Immature natural killer cell (primary cell): ENCODE measurements around the gene ZCCHC24. TPM values are rescaled to one million over a fixed set of nuclear protein-coding genes. Genes with fewer than 3 reads are reported as not detected.

ENCODE experiments used
- DNase-seq, 3 donors: peaks; one replicate each; pipeline ENCODE4 v3.0.0; 2022; ENCODE audit warnings: mixed read lengths in 1 of 3
- H3K27ac Mint-ChIP-seq, 6 donors: one replicate each; pipeline ENCODE4 v1.8.0; 2020; ENCODE audit warnings: mixed read lengths in 6 of 6, mild to moderate bottlenecking in 5 of 6, inconsistent platforms in 4 of 6, moderate library complexity in 3 of 6
- H3K27me3 Mint-ChIP-seq, 3 donors: one replicate each; pipeline ENCODE4 v1.8.0; 2020 to 2021; ENCODE audit warnings: low read depth in 3 of 3, mild to moderate bottlenecking in 3 of 3, mixed read lengths in 3 of 3, moderate library complexity in 3 of 3, inconsistent platforms in 1 of 3
- H3K36me3 Mint-ChIP-seq, 3 donors: one replicate each; pipeline ENCODE4 v1.8.0; 2020; ENCODE audit warnings: mixed read lengths in 3 of 3, inconsistent platforms in 2 of 3, mild to moderate bottlenecking in 2 of 3
- H3K4me1 Mint-ChIP-seq, 2 donors: one replicate each; pipeline ENCODE4 v1.8.0; 2020; ENCODE audit warnings: inconsistent platforms in 2 of 2, mild to moderate bottlenecking in 2 of 2, mixed read lengths in 2 of 2, moderate library complexity in 1 of 2
- H3K4me3 Mint-ChIP-seq, 5 donors: one replicate each; pipeline ENCODE4 v1.8.0; 2020; ENCODE audit warnings: mild to moderate bottlenecking in 5 of 5, mixed read lengths in 5 of 5, inconsistent platforms in 3 of 5, moderate library complexity in 3 of 5
- H3K9me3 Mint-ChIP-seq, 6 donors: one replicate each; pipeline ENCODE4 v1.8.0; 2020; ENCODE audit warnings: mild to moderate bottlenecking in 6 of 6, mixed read lengths in 6 of 6, inconsistent platforms in 4 of 6, moderate library complexity in 3 of 6
- polyA plus RNA-seq, 3 donors: library from polyadenylated mRNA; unstranded; fragments of 300-500 nt; fragmentation: Illumina TruSeq; gene quantifications; one replicate each; pipeline ENCODE4 v1.2.3, GENCODE V29; 2021

Gene ZCCHC24
- polyA plus RNA-seq, 3 donors from 2014 or later = 1.6 to 2.2 (median 1.7) TPM

GRCh38 chr10:79463578-79464496 is 18.4 kb upstream of the ZCCHC24 start:
- no peak for DNase-seq
- Mint-ChIP-seq H3K9me3 (no peaks in the 10 kb centered on the region), H3K27me3 (peaks cover 0 to 4% (median 2%) of the 10 kb centered on the region in 3 donors), H3K36me3 (no peaks in the 10 kb centered on the region), H3K27ac (no peak overlapping the region), H3K4me1 (no peaks in the 10 kb centered on the region), H3K4me3 (no peak overlapping the region)

GRCh38 chr10:79460687-79461086 is 15.3 kb upstream of the ZCCHC24 start:
- H3K27me3 Mint-ChIP-seq = peaks cover 0 to 4% (median 2%) of the 10 kb centered on the region in 3 donors
- no peaks in the 10 kb centered on the region for H3K4me1 Mint-ChIP-seq
- H3K27ac Mint-ChIP-seq = no peak overlapping the region
- H3K9me3 Mint-ChIP-seq = no peaks in the 10 kb centered on the region
- H3K4me3 Mint-ChIP-seq = no peak overlapping the region
- no peak for DNase-seq
- no peaks in the 10 kb centered on the region for H3K36me3 Mint-ChIP-seq

GRCh38 chr10:79459243-79459642 is 13.8 kb upstream of the ZCCHC24 start:
- H3K27ac Mint-ChIP-seq = no peak overlapping the region
- no peak for DNase-seq
- no peak overlapping the region for H3K4me3 Mint-ChIP-seq
- H3K4me1 Mint-ChIP-seq = no peaks in the 10 kb centered on the region
- H3K9me3 Mint-ChIP-seq = no peaks in the 10 kb centered on the region
- no peaks in the 10 kb centered on the region for H3K36me3 Mint-ChIP-seq
- H3K27me3 Mint-ChIP-seq = peaks cover 0 to 6% (median 2%) of the 10 kb centered on the region in 3 donors

- no peak overlapping the region for H3K27ac Mint-ChIP-seq
- DNase-seq = no peak
- H3K4me3 Mint-ChIP-seq = no peak overlapping the region
- H3K9me3 Mint-ChIP-seq = no peaks in the 10 kb centered on the region
- no peaks in the 10 kb centered on the region for H3K36me3 Mint-ChIP-seq
- H3K4me1 Mint-ChIP-seq = no peaks in the 10 kb centered on the region
- H3K27me3 Mint-ChIP-seq = peaks cover 0 to 6% (median 5%) of the 10 kb centered on the region in 3 donors
These were observed 13.1 kb upstream of the ZCCHC24 start for GRCh38 chr10:79458483-79458882.

GRCh38 chr10:79457256-79457785 is 11.9 kb upstream of the ZCCHC24 start:
- Mint-ChIP-seq H3K36me3 (no peaks in the 10 kb centered on the region), H3K4me1 (no peaks in the 10 kb centered on the region), H3K4me3 (no peak overlapping the region), H3K9me3 (no peaks in the 10 kb centered on the region), H3K27me3 (peaks cover 0 to 6% (median 5%) of the 10 kb centered on the region in 3 donors), H3K27ac (no peak overlapping the region)
- DNase-seq = no peak

- Mint-ChIP-seq H3K36me3 (no peaks in the 10 kb centered on the region), H3K27ac (no peak overlapping the region), H3K4me1 (no peaks in the 10 kb centered on the region), H3K4me3 (no peak overlapping the region), H3K9me3 (no peaks in the 10 kb centered on the region), H3K27me3 (peaks cover 0 to 7% (median 7%) of the 10 kb centered on the region in 3 donors)
- DNase-seq = no peak
These were observed 8.8 kb upstream of the ZCCHC24 start for GRCh38 chr10:79454259-79454658.

GRCh38 chr10:79453392-79453791 is 8.0 kb upstream of the ZCCHC24 start:
- no peaks in the 10 kb centered on the region for H3K36me3 Mint-ChIP-seq

GRCh38 chr10:79452174-79452611 is 6.8 kb upstream of the ZCCHC24 start:
- Mint-ChIP-seq H3K4me3 (no peak overlapping the region), H3K9me3 (no peaks in the 10 kb centered on the region), H3K27ac (no peak overlapping the region)

More at GRCh38 chr10:79453392-79453791, 8.0 kb upstream of the ZCCHC24 start:
- no peak for DNase-seq
- Mint-ChIP-seq H3K4me3 (no peak overlapping the region), H3K4me1 (no peaks in the 10 kb centered on the region), H3K9me3 (no peaks in the 10 kb centered on the region), H3K27me3 (peaks cover 0 to 7% (median 6%) of the 10 kb centered on the region in 3 donors), H3K27ac (no peak overlapping the region)

GRCh38 chr10:79451046-79451699 is 5.7 kb upstream of the ZCCHC24 start:
- Mint-ChIP-seq H3K27me3 (peaks cover 0 to 7% (median 7%) of the 10 kb centered on the region in 3 donors), H3K36me3 (no peaks in the 10 kb centered on the region), H3K9me3 (no peaks in the 10 kb centered on the region), H3K27ac (no peak overlapping the region), H3K4me3 (no peak overlapping the region), H3K4me1 (peaks cover 2 to 6% of the 10 kb centered on the region in 2 donors)
- DNase-seq = no peak

More at GRCh38 chr10:79452174-79452611, 6.8 kb upstream of the ZCCHC24 start:
- Mint-ChIP-seq H3K4me1 (no peaks in the 10 kb centered on the region), H3K36me3 (no peaks in the 10 kb centered on the region), H3K27me3 (peaks cover 0 to 7% (median 6%) of the 10 kb centered on the region in 3 donors)
- no peak for DNase-seq

GRCh38 chr10:79449181-79450146 is 4.0 kb upstream of the ZCCHC24 start:
- Mint-ChIP-seq H3K4me3 (no peak overlapping the region), H3K36me3 (no peaks in the 10 kb centered on the region), H3K27ac (no peak overlapping the region), H3K4me1 (peaks cover 10 to 12% of the 10 kb centered on the region in 2 donors), H3K9me3 (no peaks in the 10 kb centered on the region), H3K27me3 (peaks cover 0 to 14% (median 2%) of the 10 kb centered on the region in 3 donors)
- no peak for DNase-seq

- no peak overlapping the region for H3K27ac Mint-ChIP-seq
- H3K27me3 Mint-ChIP-seq = peaks cover 0 to 13% (median 3%) of the 10 kb centered on the region in 3 donors
- no peaks in the 10 kb centered on the region for H3K36me3 Mint-ChIP-seq
- peaks cover 18 to 20% of the 10 kb centered on the region in 2 donors for H3K4me1 Mint-ChIP-seq
- H3K9me3 Mint-ChIP-seq = no peaks in the 10 kb centered on the region
- no peak for DNase-seq
- H3K4me3 Mint-ChIP-seq = no peak overlapping the region
These were observed 3.3 kb upstream of the ZCCHC24 start for GRCh38 chr10:79448732-79449049.

- peaks cover 23 to 26% of the 10 kb centered on the region in 2 donors for H3K4me1 Mint-ChIP-seq
- DNase-seq = no peak
- H3K27me3 Mint-ChIP-seq = peaks cover 0 to 15% (median 3%) of the 10 kb centered on the region in 3 donors
- H3K4me3 Mint-ChIP-seq = no peak overlapping the region
- peak overlapping the region in 1 of 6 donors; percentile 58 for H3K27ac Mint-ChIP-seq
- no peaks in the 10 kb centered on the region for H3K36me3 Mint-ChIP-seq
- no peaks in the 10 kb centered on the region for H3K9me3 Mint-ChIP-seq
These were observed 2.7 kb upstream of the ZCCHC24 start for GRCh38 chr10:79447911-79448731.
